HepG2 (cell line): ENCODE measurements around the gene RIPOR3.

Experiments
- BCL3 ChIP-seq: sonication (generic); formaldehyde crosslinking; IDR thresholded peaks from 2 replicates; pipeline ENCODE4 v1.5.1; 2020; ENCODE audit warnings: mild to moderate bottlenecking, missing genetic modification reagents, moderate library complexity
- FOXA1 ChIP-seq, 2 experiments: fragments of 450-650 bp in 1 of 2; sonication (generic) in 1 of 2; formaldehyde crosslinking in 1 of 2; IDR thresholded peaks; 2 replicates each; pipeline versions ENCODE4 v1.4.0 to v1.6.1; 2016 to 2020; ENCODE audit warnings: missing genetic modification reagents in 1 of 2
- MAFG ChIP-seq: sonication (generic); formaldehyde crosslinking; IDR thresholded peaks from 2 replicates; pipeline ENCODE4 v1.5.1; 2020; ENCODE audit warnings: mild to moderate bottlenecking, missing genetic modification reagents
- PAF1 ChIP-seq: IDR thresholded peaks from 2 replicates; pipeline ENCODE4 v1.6.1; 2016; ENCODE audit warnings: missing genetic modification reagents, missing compliant biosample characterization
- TAF1 ChIP-seq: sonication (generic); formaldehyde crosslinking; IDR thresholded peaks from 2 replicates; pipeline ENCODE4 v1.4.0; 2020; ENCODE audit warnings: missing genetic modification reagents
- ZNF607 ChIP-seq: sonication (generic); formaldehyde crosslinking; IDR thresholded peaks from 2 replicates; pipeline ENCODE4 v1.5.1; 2020; ENCODE audit warnings: missing genetic modification reagents, mild to moderate bottlenecking, borderline replicate concordance

GRCh38 chr20:50668798-50669197, 22.5 kb downstream of the RIPOR3 start:
- TF ChIP-seq BCL3 (CRISPR knock-in tag) (no peak), ZNF607 (CRISPR knock-in tag) (no peak), PAF1 (CRISPR knock-in tag) (no peak), MAFG (no peak), TAF1 (CRISPR knock-in tag) (no peak), FOXA1 (IDR thresholded peaks at IDR 0.05) (no peak), FOXA1 (CRISPR knock-in tag; IDR thresholded peaks at IDR 0.05) (no peak)
